ENCODE measurements around the gene SNX2.

GRCh38 chr5:122788996-122789395 is 14.1 kb downstream of the SNX2 start:
- TF ChIP-seq POLR2A (IDR thresholded peaks at IDR 0.05) (no peak), CTCF (IDR thresholded peaks at IDR 0.05) (no peak), POLR2AphosphoS5 (IDR thresholded peaks at IDR 0.05; ENCODE audit: insufficient read depth in 1 of 2, low read depth in 1 of 2) (no peak)

Data from vagina (tissue), 2 donors.